Psoas muscle (tissue), 8 donors: ENCODE results near the gene SRRT. TPM values are rescaled to one million over a fixed set of nuclear protein-coding genes. Genes with fewer than 3 reads are reported as not detected.
A peak's percentile ranks its signal among the peaks of the same experiment; 100 is the strongest.

ENCODE experiments used
- ATAC-seq, 4 donors: fragments of 200-7000 bp; cut with Tn5 transposase; one replicate each; pipeline ENCODE4 v1.9.1; 2020; ENCODE audit warnings: moderate library complexity in 3 of 4, mild to moderate bottlenecking in 2 of 4
- DNase-seq, 2 donors: peaks; one replicate each; pipeline ENCODE4 v3.0.0-alpha.2; 2020
- H3K27ac ChIP-seq: fragments of 200-600 bp; one replicate; pipeline ENCODE4 v1.8.0; 2022
- H3K27me3 ChIP-seq, 3 donors: fragments of 200-600 bp in 1 of 3; one replicate each; pipeline versions ENCODE4 v1.6.1 to v1.8.0; 2013 to 2022; ENCODE audit warnings: low read length in 2 of 3, mild to moderate bottlenecking in 2 of 3, moderate library complexity in 1 of 3; ENCODE audit not compliant: insufficient read depth in 3 of 3
- H3K36me3 ChIP-seq, 2 donors: fragments of 200-600 bp in 1 of 2; one replicate each; pipeline versions ENCODE4 v1.6.1 to v1.8.0; 2013 to 2022; ENCODE audit warnings: low read depth in 1 of 2, mild to moderate bottlenecking in 1 of 2, moderate library complexity in 1 of 2; ENCODE audit not compliant: insufficient read depth in 1 of 2
- H3K4me1 ChIP-seq: fragments of 200-600 bp; one replicate; pipeline ENCODE4 v1.8.0; 2022
- H3K4me3 ChIP-seq: fragments of 200-600 bp; one replicate; pipeline ENCODE4 v1.8.0; 2022; ENCODE audit warnings: mild to moderate bottlenecking
- H3K9me3 ChIP-seq: fragments of 200-600 bp; one replicate; pipeline ENCODE4 v1.8.0; 2022
- CTCF ChIP-seq: fragments of 200-600 bp; IDR thresholded peaks from one replicate; pipeline ENCODE4 v1.8.0; 2022; ENCODE audit warnings: antibody characterized with exemption
- WGBS, 3 donors: extraction: QIAGEN DNeasy Blood & Tissue Kit; methylation state at CpG; one replicate each; pipeline versions ENCODE4 v1.1.6 to v1.1.7; 2013; 5-methylcytosine and 5-hydroxymethylcytosine counted together
- intact Hi-C, 2 donors: fragments of 100-400 bp; cut with DNase I; formaldehyde crosslinking; loops; one replicate each; pipeline versions ENCODE4 v1.11.0 to v1.14.2; 2022
- polyA plus RNA-seq, 3 donors: library from polyadenylated mRNA; stranded (reverse); fragments of 200-250 nt; gene quantifications; one replicate each; pipeline ENCODE4 v1.2.3, GENCODE V29; 2013
- total RNA-seq, 4 donors: library from RNA; stranded (reverse); fragmentation: NEBNext Ultra II Directional in 2 of 4; extraction: Animal tissue kit (Norgen Biotek cat#: 25700) in 2 of 4; gene quantifications; one replicate each; pipeline versions ENCODE4 v1.2.1 to v1.2.4, GENCODE V29; 2021 to 2023
- donor health status: healthy with polysubstance abuse.
- donor health status: DM: no; HTN: no; CAD: no; lungs with moderate emphysema.
- donor health status: Bipolar disorder and iron deficiency.
- donor health status: healthy.
- donor health status: DM: yes; HTN: yes; CAD: no.
- donor health status: DM: no; HTN: no; CAD: no.
- donor health status: DM: no; HTN: no; CAD: no.
- donor health status: DM: yes; HTN: yes; CAD: no.

The SRRT gene
- total and polyA plus RNA-seq, 7 donors, result 46.8 to 79.8 (median 51.2) TPM

GRCh38 chr7:100882201-100882600 is 7.3 kb downstream of the SRRT start:
- Histone ChIP-seq H3K9me3 (no peaks in the 10 kb centered on the region), H3K4me1 (peaks cover 20% of the 10 kb centered on the region), H3K27me3 (no peaks in the 10 kb centered on the region), H3K4me3 (no peak overlapping the region), H3K36me3 (peaks cover 18 to 92% of the 10 kb centered on the region in 2 donors), H3K27ac (no peak overlapping the region)
- ATAC-seq (no peak), DNase-seq (peak in 1 of 2 donors; percentile 40)
- 86 to 91% (median 87%) methylated on average over 9 of the region's 9 CpGs for WGBS, 3 donors
- intact Hi-C loops, result loop anchor here in 1 of 2 donors (10.0 kb wide), 1 partner anchor 363 kb away; the partner anchor contains the start of gene FIS1
- TF ChIP-seq CTCF, result no peak

GRCh38 chr7:100882785-100883526 is 8.1 kb downstream of the SRRT start:
- WGBS, 3 donors, result 87 to 91% (median 89%) methylated on average over 22 to 24 of the region's 24 CpGs
- Histone ChIP-seq H3K36me3 (peaks cover 18 to 92% of the 10 kb centered on the region in 2 donors), H3K4me1 (peaks cover 17% of the 10 kb centered on the region), H3K9me3 (no peaks in the 10 kb centered on the region), H3K27ac (no peak overlapping the region), H3K27me3 (no peaks in the 10 kb centered on the region), H3K4me3 (no peak overlapping the region)
- DNase-seq (peak in 1 of 2 donors; percentile 28), ATAC-seq (no peak)
- TF ChIP-seq CTCF, result no peak
- intact Hi-C loops, result loop anchor here in 1 of 2 donors (10.0 kb wide), 1 partner anchor 362 kb away; the partner anchor contains the start of gene FIS1

GRCh38 chr7:100884736-100885439 is 10.0 kb downstream of the SRRT start:
- no peaks in the 10 kb centered on the region for H3K27me3 ChIP-seq
- no peak for DNase-seq
- WGBS, 3 donors, result 87 to 90% (median 89%) methylated on average over 29 of the region's 29 CpGs
- H3K27ac ChIP-seq, result no peak overlapping the region
- H3K4me1 ChIP-seq, result peaks cover 13% of the 10 kb centered on the region
- peaks cover 18 to 83% of the 10 kb centered on the region in 2 donors for H3K36me3 ChIP-seq
- no peak for ATAC-seq
- H3K9me3 ChIP-seq, result no peaks in the 10 kb centered on the region
- H3K4me3 ChIP-seq, result no peak overlapping the region
- TF ChIP-seq CTCF, result no peak
- intact Hi-C loops, result loop anchor here in 1 of 2 donors (10.0 kb wide), 1 partner anchor 360 kb away; the partner anchor contains the start of gene FIS1

- WGBS, 3 donors, result 79 to 85% (median 83%) methylated on average over 22 of the region's 22 CpGs
- Histone ChIP-seq H3K4me1 (peaks cover 14% of the 10 kb centered on the region), H3K9me3 (no peaks in the 10 kb centered on the region), H3K36me3 (peaks cover 18 to 81% of the 10 kb centered on the region in 2 donors), H3K27me3 (no peaks in the 10 kb centered on the region), H3K4me3 (no peak overlapping the region), H3K27ac (no peak overlapping the region)
- ATAC-seq (no peak), DNase-seq (no peak)
- no peak for TF ChIP-seq CTCF
- intact Hi-C loops, result loop anchor here in 1 of 2 donors (10.0 kb wide), 1 partner anchor 359 kb away; the partner anchor contains the start of gene FIS1
Measured at GRCh38 chr7:100885440-100886141, 10.7 kb downstream of the SRRT start.
